Upper lobe of left lung (tissue), 6 donors: ENCODE measurements around the gene ZNF662. TPM values are rescaled to one million over a fixed set of nuclear protein-coding genes. Genes with fewer than 3 reads are reported as not detected.

Experiments
- ATAC-seq, 2 donors: fragments of 200-7000 bp; cut with Tn5 transposase; one replicate each; pipeline ENCODE4 v1.9.1; 2022; ENCODE audit warnings: mild to moderate bottlenecking in 2 of 2, moderate library complexity in 2 of 2; ENCODE audit not compliant: low FRiP score in 2 of 2
- DNase-seq, 2 donors: peaks; one replicate each; pipeline ENCODE4 v3.0.0-alpha.2; 2019 to 2020
- H3K27ac ChIP-seq, 4 donors: fragments of 200-600 bp; sonication (generic); one replicate each; pipeline ENCODE4 v1.5.1; 2016 to 2019
- H3K27me3 ChIP-seq, 4 donors: fragments of 200-600 bp; sonication (generic); one replicate each; pipeline ENCODE4 v1.5.1; 2017 to 2019
- H3K36me3 ChIP-seq, 4 donors: fragments of 200-600 bp; sonication (generic); one replicate each; pipeline ENCODE4 v1.5.1; 2016 to 2019
- H3K4me1 ChIP-seq, 4 donors: fragments of 200-600 bp; sonication (generic); one replicate each; pipeline ENCODE4 v1.5.1; 2018 to 2019
- H3K4me3 ChIP-seq, 4 donors: fragments of 200-600 bp; sonication (generic); one replicate each; pipeline ENCODE4 v1.5.1; 2017 to 2019; ENCODE audit warnings: mild to moderate bottlenecking in 2 of 4, moderate library complexity in 1 of 4
- H3K9me3 ChIP-seq, 4 donors: fragments of 200-600 bp; sonication (generic); one replicate each; pipeline ENCODE4 v1.5.1; 2018 to 2019
- CTCF ChIP-seq, 6 experiments: fragments of 450-650 bp in 4 of 6; fragments of 200-600 bp in 2 of 6; sonication (generic) in 2 of 6; IDR thresholded peaks; one replicate each; pipeline ENCODE4 v1.5.1; 2016 to 2019; ENCODE audit warnings: antibody characterized with exemption in 6 of 6
- EP300 ChIP-seq, 4 donors: sonication (generic); formaldehyde crosslinking; IDR thresholded peaks; one replicate each; pipeline ENCODE4 v1.5.1; 2017; ENCODE audit warnings: antibody characterized with exemption in 4 of 4, control low read depth in 2 of 4
- POLR2A ChIP-seq, 4 donors: fragments of 450-650 bp; IDR thresholded peaks; one replicate each; pipeline ENCODE4 v1.5.1; 2016 to 2017; ENCODE audit warnings: antibody characterized with exemption in 4 of 4, mild to moderate bottlenecking in 2 of 4
- POLR2AphosphoS5 ChIP-seq, 2 donors: sonication (generic); formaldehyde crosslinking; IDR thresholded peaks; one replicate each; pipeline ENCODE4 v1.5.1; 2017; ENCODE audit warnings: antibody characterized with exemption in 2 of 2
- WGBS, 2 donors: methylation state at CpG; one replicate each; pipeline ENCODE4 v1.1.5; 2017 to 2018; 5-methylcytosine and 5-hydroxymethylcytosine counted together
- total RNA-seq, 6 donors: library from RNA; depleted of rRNA in 4 of 6; stranded (reverse); fragments of >200 nt in 4 of 6; gene quantifications; one replicate each; pipeline versions ENCODE4 v1.1.0 to v1.2.1, GENCODE V29; 2016 to 2021
- donor health status: DM: no; HTN: no; CAD: no; lungs with moderate emphysema.
- donor health status: DM: no; HTN: yes; CAD: no; lungs with severe emphysema.

ZNF662 gene
- total RNA-seq, 6 donors from 2014 or later: 4.1 to 10.5 (median 6.3) TPM

GRCh38 chr3:42884324-42884723 is 21.6 kb upstream of the ZNF662 start:
- DNase-seq (no peak), ATAC-seq (no peak)
- no peak overlapping the region for H3K27ac ChIP-seq
- no peak overlapping the region for H3K4me3 ChIP-seq
- TF ChIP-seq EP300 (IDR thresholded peaks at IDR 0.05) (no peak), POLR2AphosphoS5 (IDR thresholded peaks at IDR 0.05) (no peak), CTCF (IDR thresholded peaks at IDR 0.05) (no peak), POLR2A (IDR thresholded peaks at IDR 0.05) (no peak)
- no peaks in the 10 kb centered on the region for H3K36me3 ChIP-seq
- H3K4me1 ChIP-seq: peaks cover 3 to 11% (median 8%) of the 10 kb centered on the region in 4 donors
- WGBS, 2 donors: 55 to 84% methylated on average over 2 of the region's 2 CpGs
- no peaks in the 10 kb centered on the region for H3K27me3 ChIP-seq
- H3K9me3 ChIP-seq: no peaks in the 10 kb centered on the region

GRCh38 chr3:42886294-42886822 is 19.6 kb upstream of the ZNF662 start:
- H3K27ac ChIP-seq: no peak overlapping the region
- no peaks in the 10 kb centered on the region for H3K36me3 ChIP-seq
- no peak overlapping the region for H3K4me3 ChIP-seq
- no peaks in the 10 kb centered on the region for H3K27me3 ChIP-seq
- no peaks in the 10 kb centered on the region for H3K9me3 ChIP-seq
- DNase-seq (no peak), ATAC-seq (no peak)
- TF ChIP-seq POLR2AphosphoS5 (IDR thresholded peaks at IDR 0.05): no peak
- TF ChIP-seq EP300 (IDR thresholded peaks at IDR 0.05): no peak
- TF ChIP-seq CTCF (IDR thresholded peaks at IDR 0.05): no peak
- no peak for TF ChIP-seq POLR2A (IDR thresholded peaks at IDR 0.05)
- WGBS, 2 donors: 84 to 90% methylated on average over 1 of the region's 1 CpG
- peaks cover 0 to 3% (median 2%) of the 10 kb centered on the region in 4 donors for H3K4me1 ChIP-seq

GRCh38 chr3:42887084-42887483 is 18.9 kb upstream of the ZNF662 start:
- Histone ChIP-seq H3K36me3 (no peaks in the 10 kb centered on the region), H3K9me3 (no peaks in the 10 kb centered on the region), H3K4me3 (no peak overlapping the region), H3K27me3 (no peaks in the 10 kb centered on the region), H3K27ac (no peak overlapping the region), H3K4me1 (no peaks in the 10 kb centered on the region)
- no peak for ATAC-seq
- no peak for DNase-seq
- TF ChIP-seq POLR2A (IDR thresholded peaks at IDR 0.05) (no peak), EP300 (IDR thresholded peaks at IDR 0.05) (no peak), POLR2AphosphoS5 (IDR thresholded peaks at IDR 0.05) (no peak), CTCF (IDR thresholded peaks at IDR 0.05) (no peak)
- WGBS, 2 donors: 79 to 89% methylated on average over 3 of the region's 3 CpGs

GRCh38 chr3:42891042-42891441 is 14.9 kb upstream of the ZNF662 start:
- Histone ChIP-seq H3K9me3 (no peaks in the 10 kb centered on the region), H3K4me1 (no peaks in the 10 kb centered on the region), H3K36me3 (no peaks in the 10 kb centered on the region), H3K4me3 (no peak overlapping the region), H3K27me3 (no peaks in the 10 kb centered on the region), H3K27ac (no peak overlapping the region)
- TF ChIP-seq POLR2AphosphoS5 (IDR thresholded peaks at IDR 0.05) (no peak), POLR2A (IDR thresholded peaks at IDR 0.05) (no peak), EP300 (IDR thresholded peaks at IDR 0.05) (no peak), CTCF (IDR thresholded peaks at IDR 0.05) (no peak)
- DNase-seq (no peak), ATAC-seq (no peak)
- 78 to 82% methylated on average over 2 of the region's 2 CpGs for WGBS, 2 donors

- WGBS, 2 donors: 89 to 100% methylated on average over 1 of the region's 1 CpG
These were observed 13.8 kb upstream of the ZNF662 start for GRCh38 chr3:42892169-42892568.

More at GRCh38 chr3:42892169-42892568, 13.8 kb upstream of the ZNF662 start:
- Histone ChIP-seq H3K27ac (no peak overlapping the region), H3K9me3 (no peaks in the 10 kb centered on the region), H3K4me3 (no peak overlapping the region), H3K27me3 (no peaks in the 10 kb centered on the region), H3K36me3 (no peaks in the 10 kb centered on the region), H3K4me1 (no peaks in the 10 kb centered on the region)
- ATAC-seq (no peak), DNase-seq (no peak)
- no peak for TF ChIP-seq EP300 (IDR thresholded peaks at IDR 0.05)
- no peak for TF ChIP-seq POLR2AphosphoS5 (IDR thresholded peaks at IDR 0.05)
- TF ChIP-seq POLR2A (IDR thresholded peaks at IDR 0.05): no peak
- no peak for TF ChIP-seq CTCF (IDR thresholded peaks at IDR 0.05)
